NCI-H446 (cell line): ENCODE data around the gene DPM2.

Experiments
- DNase-seq, 2 experiments: peaks; one replicate each; lab custom pipeline; 2025; lab: John Stamatoyannopoulos, UW

The DPM2 gene

DNA sequence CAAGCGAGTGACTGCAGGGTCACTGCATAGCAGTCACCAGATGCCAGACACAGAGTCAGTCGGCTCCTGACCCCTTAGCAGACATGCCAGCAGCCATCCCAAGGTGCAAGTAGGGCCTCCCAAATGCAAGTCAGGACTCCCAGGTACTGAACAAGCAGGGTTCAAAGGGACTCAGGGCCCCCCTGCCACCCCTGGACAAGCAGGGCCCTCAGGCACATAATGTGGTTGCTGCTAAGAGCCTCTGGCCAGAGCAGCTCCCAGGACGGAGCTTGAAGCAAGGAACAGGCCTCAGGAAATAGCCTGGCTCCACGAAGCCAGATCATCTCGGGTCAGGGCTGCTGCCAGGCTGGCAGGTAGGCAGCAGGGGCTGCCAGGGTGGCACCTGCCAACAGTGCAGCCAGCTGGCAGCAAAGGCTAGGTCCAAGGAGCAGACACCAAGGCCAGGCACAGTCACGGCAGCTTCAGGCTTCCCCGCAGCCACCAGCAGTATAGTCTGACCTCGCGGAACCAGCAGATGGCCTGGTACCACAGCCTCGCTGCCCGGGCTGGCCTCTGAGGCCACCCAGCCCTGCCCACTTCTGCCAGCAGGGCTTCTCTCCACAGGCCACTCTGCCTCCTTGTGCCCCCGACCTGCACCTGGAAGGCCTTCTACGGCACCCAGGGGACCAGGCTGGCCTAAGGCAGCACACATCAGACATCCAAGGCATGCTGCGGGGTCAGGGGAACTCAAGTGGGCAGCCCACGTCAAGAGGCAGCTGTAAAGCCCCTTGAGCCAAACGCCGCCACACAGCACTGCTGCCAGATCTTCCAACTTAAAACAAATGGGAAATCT is 35.7 kb upstream of the DPM2 start:
- no peak for DNase-seq

DNA sequence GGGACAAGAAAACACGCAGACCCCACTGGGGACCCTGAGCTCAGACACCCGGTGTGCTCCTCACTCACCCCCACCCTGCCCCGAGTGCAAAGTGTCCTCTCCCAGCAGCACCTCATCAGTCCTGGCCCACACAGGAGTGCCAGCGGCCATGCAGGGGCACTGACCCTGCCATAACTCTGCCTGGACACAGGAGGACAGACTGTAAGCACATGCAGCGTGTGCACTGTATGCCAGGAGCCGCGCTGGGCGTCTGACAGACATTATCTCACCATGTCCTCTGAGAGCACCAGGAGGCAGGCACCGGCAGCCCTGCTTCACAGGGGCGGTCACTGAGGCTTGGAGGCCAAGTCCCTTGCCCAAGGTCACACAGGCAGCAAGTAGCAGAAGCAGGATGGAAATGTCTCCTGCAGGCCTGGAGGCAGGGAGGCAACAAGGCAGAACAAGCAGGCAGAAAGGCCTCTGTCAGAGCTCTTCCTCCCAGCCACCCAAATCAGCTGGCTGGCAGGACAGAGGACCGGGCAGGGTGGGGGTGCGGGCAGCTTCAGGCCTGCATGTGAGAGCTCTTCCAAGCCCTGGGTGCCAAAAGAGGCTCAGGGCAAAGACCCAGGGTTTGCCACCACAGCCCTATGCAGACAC is 34.7 kb upstream of the DPM2 start:
- no peak for DNase-seq

DNA sequence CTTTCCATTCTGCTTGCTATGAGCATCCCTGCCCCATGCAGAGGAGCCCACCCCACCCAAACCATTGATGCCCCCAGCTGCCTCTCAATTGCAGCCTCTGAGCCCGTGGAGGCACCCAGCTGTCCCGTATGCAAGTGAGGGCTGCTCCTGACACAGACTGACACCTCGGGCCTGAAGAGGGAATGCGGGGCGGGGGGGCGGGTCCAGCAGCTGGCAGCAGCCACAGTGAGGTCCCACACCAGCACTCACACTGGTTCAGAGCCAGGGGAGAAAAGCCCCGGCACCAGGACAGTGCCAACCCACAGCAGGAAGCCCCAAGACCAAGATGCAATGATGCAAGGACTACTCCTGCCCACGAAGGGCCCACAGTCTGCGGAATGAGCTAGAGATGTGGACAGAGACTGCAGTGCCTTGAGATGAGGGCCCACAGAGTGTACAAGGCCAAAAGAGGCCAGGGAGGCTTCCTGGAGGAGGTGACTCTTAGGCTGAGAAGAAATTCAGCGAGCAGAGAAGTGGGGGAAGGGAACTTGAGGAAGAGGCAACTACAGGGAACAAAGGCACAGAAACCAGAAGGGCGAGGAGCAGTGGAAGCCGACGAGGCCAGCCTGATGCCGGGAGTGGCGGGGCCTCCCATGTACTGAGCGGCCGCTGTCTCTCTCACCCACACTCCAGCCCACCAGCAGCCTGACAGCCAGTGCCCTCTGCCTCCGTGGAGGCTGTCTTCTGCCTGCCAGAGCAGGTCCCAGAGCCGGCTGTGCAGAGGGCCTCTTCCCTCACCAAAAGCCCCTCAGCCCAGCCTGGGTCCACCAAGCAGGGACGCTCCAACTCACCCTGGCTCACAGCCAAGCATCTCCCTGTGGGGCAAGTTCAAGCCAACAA is 33.9 kb upstream of the DPM2 start:
- no peak for DNase-seq

DNA sequence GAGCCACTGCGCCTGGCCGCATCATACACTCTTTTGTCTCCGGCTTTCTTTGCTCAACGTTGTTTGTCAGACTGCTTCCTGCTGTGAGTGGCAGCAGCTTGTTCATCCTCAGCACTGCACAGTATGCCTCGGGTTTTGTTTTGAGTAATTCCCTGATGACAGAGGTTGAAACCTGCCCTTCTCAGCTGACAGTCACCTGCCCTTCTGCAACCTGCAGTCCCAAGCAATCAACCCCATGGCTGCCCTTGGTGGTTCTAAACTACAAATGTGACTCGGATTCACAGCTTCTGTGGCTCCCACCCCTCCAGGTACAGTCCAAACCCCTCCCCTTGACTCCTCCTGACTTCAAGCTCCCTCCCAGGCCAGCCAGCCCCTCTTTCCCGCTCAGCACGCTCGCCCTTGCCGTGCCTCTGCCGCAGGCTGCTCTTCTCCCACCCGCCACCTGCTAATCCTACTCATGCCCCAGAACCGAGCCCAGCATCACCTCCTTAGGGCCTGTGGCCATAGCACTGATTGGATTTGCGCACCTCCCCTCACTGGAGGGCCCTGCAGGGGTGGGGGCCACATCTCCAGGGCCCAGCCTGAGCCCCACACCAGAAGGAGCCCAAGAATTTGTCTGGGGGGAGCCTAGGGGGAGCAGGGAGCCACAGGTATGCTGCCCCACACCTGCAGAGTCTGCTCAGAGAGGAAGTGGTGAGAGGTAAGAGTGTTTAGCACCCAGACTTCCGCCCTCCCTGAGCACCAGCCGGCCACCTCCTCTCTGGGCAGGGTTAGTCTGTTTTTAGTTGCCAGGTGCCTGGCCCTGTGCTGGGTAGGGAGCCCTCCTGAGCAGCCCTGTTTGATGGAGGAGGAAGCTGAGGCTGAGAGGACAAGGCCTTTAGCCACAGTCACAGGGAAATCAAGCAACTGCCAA is 33.0 kb upstream of the DPM2 start:
- DNase-seq, result no peak

DNA sequence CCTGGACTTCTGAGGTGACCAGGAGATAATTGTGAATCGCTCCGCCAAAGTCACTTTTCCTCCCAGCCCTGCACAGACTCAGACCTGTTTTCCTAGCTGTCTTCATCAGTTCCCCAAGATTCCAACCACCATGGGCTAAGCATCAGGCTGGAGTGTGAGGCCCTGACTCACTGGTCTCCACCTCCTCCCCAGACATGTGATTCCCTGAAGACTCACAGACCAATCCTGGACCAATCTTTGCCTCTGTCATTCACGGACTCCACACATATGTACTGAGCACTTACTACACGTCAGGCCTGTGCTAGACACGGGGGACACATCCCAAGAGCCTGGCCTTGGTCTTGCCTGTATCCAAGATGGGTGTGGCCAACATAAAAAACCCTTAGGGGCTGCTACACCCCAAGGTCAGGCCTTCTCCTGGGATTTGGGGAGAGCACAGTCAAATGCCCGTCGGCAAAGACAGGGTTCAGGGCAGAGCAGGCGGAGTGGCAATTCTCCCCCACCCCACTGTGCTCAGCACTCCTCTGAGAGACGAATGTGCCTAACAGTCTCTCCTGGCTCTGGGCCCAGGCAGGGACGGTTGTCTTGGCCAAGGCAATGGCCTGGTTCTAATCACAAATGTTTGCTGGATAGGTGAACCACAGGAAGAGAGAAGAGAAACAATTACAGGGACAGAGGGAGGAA is 31.2 kb upstream of the DPM2 start:
- DNase-seq, result peak in 1 of 2 experiments; percentile 40

DNA sequence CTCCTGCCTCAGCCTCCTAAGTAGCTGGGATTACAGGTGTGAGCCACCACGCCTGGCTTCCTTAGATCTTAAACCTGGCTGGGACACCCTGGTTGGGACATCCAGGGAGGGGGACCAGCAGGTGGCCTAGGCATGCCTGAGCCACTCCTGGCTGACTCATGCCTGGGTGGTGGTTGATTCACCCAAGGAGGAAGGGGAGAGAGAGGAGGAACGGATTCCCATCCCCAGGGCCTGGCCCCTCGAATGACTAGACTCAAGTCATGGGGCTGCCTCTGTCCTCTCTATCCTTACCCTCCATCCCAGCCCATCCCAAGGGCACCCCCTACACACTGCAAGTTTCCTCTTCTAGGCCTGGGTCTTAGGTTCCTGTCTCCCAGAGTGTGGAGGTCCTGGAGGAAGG is 30.4 kb upstream of the DPM2 start:
- DNase-seq, result no peak

DNA sequence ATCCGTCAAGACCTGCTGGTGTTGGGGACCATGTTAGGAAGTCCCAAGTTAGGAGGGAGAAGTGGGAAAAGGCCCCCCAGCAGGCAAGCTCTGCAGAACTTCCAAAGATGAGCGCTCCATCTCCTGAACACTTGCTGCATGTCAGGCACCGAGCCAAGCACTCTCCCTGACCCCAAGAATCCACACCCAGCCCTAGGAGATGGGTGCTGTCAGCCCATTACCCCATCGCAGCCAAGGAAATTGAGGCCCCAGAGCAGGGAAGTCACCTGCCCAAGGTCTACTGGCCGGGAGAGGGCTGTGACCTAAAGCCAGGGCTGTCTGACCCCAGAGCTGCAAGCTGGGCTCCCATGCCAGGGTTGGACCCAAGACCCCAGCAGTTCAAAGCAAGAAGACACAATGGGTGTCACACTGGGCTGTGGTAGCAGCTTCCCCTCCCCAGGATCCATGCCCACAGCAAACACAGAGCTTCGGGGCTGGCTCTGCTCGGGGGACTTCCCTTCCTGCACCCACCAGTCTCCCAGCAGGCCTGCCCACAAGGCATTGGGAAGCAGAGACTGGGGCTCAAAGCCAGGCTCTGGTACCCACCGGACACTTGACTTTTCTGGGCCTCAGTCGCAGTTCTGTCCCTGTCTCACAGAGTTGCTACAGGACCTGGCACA is 29.6 kb upstream of the DPM2 start:
- DNase-seq, result no peak

DNA sequence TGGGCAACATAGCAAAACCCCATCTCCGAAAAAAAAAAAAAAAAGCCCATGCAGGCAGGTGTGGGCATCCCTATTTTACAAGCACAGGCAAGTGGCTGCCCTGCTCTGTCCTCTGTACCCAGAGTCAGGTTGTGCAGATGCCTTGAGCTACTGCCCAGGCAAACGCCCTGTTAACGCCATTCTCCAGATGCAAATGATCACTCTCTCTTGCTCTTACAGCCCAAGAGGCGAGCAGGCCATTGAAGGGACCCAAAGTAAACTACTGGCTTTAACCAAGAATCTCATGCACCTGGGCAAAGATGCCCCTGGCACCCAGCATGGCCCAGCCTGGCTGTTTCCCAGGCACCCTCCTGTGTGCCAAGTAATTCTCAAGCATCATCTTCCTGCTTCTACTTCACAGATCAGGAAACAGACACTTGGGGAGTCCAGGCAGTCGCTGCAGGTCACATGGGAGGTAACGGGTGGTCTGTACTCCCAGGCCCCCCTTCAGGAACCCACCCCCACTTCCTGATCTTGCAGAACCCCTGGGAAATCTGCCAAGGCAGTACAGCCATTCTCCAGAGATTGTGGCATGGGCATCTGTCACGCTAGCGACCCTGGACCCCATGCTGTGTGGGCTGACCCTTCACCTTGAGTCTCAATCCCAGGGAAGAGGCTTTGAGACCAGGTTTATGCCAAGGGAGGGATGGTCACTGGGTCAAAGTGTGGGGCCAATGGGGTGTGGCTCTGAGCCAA is 28.9 kb upstream of the DPM2 start:
- no peak for DNase-seq

DNA sequence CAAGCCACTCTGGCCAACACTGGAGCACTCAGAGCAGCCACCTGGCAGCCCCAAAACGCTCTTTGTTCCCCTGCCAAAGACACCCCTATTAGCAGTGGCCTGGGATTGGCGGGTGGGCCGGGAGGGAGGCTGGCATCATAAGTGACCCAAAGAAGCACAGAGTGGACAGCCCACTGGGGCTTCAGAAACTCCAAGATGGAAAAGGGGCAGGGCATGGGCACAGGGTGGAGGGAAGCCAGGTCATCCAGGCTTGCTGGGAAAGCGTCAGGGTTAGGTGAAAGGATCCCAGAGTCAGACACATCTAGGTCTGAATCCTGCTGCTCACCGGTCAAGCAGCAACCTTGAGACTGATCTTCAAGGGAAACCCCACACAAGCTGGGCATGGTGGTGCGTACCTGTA is 28.3 kb upstream of the DPM2 start:
- no peak for DNase-seq

DNA sequence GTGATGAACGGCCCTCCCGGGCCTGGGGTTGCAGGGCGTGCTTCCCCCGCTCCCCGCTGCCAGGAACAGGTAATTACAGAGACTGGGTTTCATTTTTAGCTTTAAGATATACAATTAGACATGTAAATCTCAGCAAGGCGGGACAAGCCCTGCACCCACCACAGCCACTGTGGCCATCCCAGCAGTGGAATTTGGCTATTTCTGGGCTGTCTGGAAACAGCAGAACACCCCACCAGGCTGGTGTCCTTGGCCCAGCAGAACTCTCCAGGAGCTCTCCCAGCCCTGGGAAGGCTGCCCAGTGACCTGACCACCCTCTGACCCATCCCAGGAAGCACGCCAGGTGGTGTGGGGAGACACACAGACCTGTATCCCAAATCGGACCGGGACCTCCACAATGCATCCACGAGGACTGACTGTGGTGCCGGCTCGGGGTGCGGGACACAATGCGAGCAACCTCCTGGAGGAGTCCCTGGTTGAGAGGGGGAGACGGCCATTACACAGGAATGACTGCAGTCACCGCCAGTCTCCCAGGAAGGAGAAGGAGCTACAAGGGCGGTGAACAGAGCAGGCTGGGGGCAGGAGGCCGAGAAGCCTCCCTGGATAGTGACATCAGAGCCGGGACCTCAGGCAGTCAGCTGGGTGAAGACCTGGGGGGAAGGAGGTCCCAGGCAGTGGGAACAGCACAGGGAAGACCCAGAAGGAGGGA is 25.9 kb upstream of the DPM2 start:
- no peak for DNase-seq

DNA sequence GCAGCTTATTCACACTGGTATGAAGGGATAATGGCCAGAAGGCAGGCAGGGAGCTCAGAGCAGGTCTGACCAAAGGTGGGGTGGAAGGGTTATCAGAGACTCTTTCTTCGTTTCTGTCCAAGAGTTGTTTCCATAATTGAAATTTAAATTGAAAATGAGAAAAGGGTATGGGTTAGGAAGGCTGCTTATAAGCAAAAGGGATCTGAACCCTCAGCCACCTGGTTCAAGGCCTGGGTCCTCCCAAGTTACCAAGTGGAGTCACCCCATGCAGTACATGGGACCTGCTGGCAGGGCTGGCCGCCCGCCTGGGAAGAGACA is 25.3 kb upstream of the DPM2 start:
- no peak for DNase-seq

DNA sequence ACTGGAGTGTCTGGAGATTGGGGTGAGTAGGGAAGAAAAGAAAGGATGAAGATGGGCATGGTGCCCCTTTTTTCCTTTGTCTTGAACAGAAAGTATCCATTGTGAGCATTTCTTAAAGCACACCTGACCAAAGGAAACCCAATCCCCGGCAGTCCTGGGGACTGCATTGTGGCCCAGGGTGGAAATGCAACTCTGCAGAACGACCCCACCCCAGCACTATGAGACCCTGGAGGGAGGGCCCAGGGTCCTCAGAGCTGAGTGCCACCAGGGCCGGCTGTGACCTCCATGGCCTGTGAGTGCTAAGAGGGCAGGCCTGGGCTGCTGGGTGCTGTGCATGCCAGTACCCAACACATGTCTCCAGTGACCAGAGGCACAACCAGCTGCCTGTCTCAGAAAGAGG is 24.6 kb upstream of the DPM2 start:
- no peak for DNase-seq

DNA sequence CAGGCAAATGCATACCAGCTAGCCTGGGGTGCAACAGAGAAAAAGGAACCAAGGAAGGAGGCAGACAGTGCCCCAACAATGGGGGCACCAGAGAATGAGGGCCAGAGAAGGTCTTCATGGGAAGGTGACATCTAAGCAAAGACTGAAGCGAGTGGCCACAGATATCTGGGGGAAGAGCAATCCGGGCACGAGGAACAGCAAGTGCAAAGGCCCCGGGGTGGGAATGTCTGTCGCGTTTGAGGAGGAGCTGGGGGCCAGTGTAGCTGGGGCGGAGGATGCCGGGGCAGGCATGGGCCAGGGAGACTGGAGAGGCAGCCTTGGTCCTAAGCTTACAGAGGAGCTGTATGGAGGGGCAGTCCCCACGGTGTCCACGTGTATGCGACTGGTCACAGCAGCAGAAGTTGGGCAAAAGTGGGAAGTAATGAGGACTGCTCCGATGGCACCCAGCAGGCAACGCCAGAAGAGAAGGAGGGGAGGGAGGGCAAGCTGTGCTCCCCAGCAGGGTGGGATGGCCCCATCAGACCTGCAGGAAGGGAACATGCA is 24.0 kb upstream of the DPM2 start:
- no peak for DNase-seq

DNA sequence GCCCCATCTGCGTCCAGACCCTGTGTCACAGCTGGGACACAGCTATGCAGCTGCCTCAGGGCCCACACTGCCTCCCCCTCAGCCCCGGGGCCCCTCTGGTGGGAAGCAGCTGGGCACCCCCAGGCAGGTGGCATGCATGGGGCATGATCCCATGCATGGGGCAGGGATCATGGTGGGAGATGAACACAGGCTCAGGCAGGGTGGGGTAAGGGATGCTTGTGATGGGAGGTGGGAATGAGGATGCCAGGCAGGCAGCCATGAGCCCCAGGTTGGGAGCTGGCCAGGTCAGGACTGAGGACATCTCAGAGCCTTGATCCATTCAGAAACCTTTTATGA is 23.5 kb upstream of the DPM2 start:
- DNase-seq, result no peak

DNA sequence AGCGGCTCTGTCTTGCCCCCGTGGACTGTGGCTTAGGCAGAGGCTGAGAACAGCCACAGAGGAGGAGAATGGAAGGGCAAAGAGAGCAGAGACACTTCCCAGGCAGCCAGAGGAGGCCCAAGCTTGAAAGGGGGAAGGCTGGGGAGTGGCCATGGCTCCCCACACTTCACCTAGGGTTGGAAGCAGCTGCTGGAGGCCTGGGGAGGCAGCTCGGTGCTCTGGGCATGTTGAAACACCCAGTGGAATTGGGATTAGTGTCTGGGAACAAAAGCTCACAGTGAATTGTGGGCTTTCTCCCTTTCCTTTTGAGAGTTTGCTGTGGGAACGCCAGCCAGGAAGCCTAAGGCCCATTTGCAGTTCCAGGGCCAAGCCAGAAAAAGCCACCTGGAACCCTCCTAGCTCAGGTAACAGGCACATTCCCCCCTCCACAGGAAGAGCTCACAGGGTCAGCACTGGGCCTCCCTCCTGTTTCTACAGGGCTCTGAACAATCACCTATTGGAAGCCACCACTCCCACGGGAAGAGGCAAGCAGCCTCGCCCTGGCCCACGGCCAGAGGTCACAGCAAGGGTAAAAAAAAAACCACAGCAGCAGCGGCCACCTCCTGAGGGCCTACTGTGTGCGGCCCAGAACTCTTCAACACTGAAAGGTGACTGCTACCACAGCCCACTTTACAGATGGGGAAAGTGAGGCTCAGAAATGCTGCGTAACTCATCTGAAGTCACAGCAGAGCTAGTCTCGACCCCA is 22.9 kb upstream of the DPM2 start:
- no peak for DNase-seq

DNA sequence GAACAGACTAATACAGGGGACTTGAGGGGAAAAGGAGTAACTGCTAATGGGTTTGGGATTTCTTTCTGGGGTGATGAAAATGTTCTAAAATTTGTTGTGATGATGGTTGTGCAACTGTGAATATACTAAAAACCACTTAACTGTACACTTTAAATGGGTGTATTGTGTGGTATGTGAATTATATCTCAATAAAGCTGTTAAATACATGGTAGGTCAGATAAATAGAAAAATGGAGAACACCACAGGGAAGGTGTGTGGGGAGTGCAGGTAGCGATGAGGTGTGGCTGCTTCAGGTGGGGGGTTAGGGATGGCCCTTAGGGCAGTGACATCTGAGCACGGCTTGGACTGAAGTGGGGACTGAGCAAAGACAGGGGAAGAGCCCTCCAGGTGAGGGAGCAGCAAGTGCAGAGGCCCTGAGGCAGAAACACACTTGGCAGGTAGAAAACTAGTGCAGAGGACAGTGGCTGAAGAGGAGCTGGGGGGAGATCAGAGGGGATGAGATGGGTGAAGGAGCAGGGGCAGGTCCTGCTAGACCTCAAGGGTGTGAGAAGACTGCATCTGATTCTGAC is 22.3 kb upstream of the DPM2 start:
- DNase-seq, result no peak

DNA sequence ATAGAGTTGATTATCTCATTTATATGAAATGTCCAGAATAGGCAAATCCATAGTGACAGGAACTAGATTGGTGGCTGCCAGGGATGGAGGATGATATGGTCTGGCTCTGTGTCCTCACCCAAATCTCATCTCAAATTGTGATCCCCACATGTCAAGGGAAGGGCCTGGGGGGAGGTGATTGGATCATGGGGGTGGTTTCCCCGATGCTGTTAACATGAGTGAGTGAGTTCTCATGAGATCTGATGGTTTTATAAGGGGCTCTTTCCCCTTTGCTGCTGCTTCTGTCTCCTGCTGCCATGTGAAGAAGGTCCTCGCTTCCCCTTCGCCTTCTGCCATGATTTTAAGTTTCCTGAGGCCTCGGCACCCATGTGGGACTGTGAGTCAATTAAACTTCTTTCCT is 21.7 kb upstream of the DPM2 start:
- no peak for DNase-seq

DNA sequence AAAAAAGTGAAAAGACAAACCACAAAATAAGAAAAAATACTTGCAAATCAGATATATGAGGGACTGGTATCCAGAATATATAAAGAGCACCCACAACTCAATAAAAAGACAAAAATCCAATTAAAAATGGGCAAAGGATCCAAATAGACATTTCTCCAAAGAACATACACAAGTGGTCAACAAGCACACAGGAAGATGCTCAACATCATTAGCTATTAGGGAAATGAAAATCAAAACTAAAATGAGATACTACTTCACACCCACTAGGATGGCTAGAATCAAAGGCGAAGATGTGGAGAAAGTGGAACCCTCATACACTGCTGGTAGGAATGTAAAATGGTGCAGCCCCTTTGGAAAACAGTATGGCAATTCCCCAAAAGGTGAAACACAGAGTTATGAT is 21.1 kb upstream of the DPM2 start:
- DNase-seq, result no peak
